Naive thymus-derived CD4-positive, alpha-beta T cell (primary cell): ENCODE measurements around the gene CRLF2. TPM values are rescaled to one million over a fixed set of nuclear protein-coding genes. Genes with fewer than 3 reads are reported as not detected.

Experiments
- ATAC-seq: fragments of 150-1000 bp; cut with Tn5 transposase; 2 replicates; pipeline ENCODE4 v1.10.0; 2021; ENCODE audit warnings: mild to moderate bottlenecking, moderate library complexity
- CTCF ChIA-PET: fragments of 350-600 bp; sonication (Branson Sonifier 250); formaldehyde crosslinking; loops from one replicate; lab custom pipeline; 2021; ENCODE audit warnings: antibody characterized with exemption; lab: Charles Lee
- POLR2A ChIA-PET: fragments of 350-600 bp; sonication (Branson Sonifier 250); formaldehyde crosslinking; loops from one replicate; lab custom pipeline; 2021; ENCODE audit warnings: antibody characterized with exemption, inconsistent platforms; lab: Charles Lee
- DNase-seq, 9 donors: peaks; one replicate each; pipeline versions ENCODE4 v3.0.0 to v3.0.0-alpha.2; 2020 to 2022; ENCODE audit warnings: mixed read lengths in 1 of 9
- H3K27ac ChIP-seq: one replicate; pipeline ENCODE4 v1.7.0; 2013; ENCODE audit warnings: mild to moderate bottlenecking, low read depth, low read length, moderate library complexity
- H3K27me3 ChIP-seq, 2 donors: one replicate each; pipeline ENCODE4 v1.7.0; 2013; ENCODE audit warnings: low read length in 2 of 2, mild to moderate bottlenecking in 2 of 2, moderate library complexity in 2 of 2; ENCODE audit not compliant: control insufficient read depth in 2 of 2, insufficient read depth in 2 of 2
- H3K36me3 ChIP-seq, 3 experiments: 1 replicate in 2 of 3; 2 replicates in 1 of 3; pipeline ENCODE4 v1.7.0; 2013; ENCODE audit warnings: low read length in 3 of 3, mild to moderate bottlenecking in 3 of 3, moderate library complexity in 1 of 3; ENCODE audit not compliant: insufficient read depth in 3 of 3, control insufficient read depth in 2 of 3
- H3K4me1 ChIP-seq, 2 donors: one replicate each; pipeline ENCODE4 v1.7.0; 2013; ENCODE audit warnings: low read length in 2 of 2, mild to moderate bottlenecking in 2 of 2, moderate library complexity in 1 of 2; ENCODE audit not compliant: control insufficient read depth in 2 of 2, insufficient read depth in 2 of 2
- H3K4me3 ChIP-seq: 2 replicates; pipeline ENCODE4 v1.7.0; 2013; ENCODE audit warnings: mild to moderate bottlenecking, low read length
- H3K9me3 ChIP-seq, 3 experiments: 1 replicate in 2 of 3; 2 replicates in 1 of 3; pipeline ENCODE4 v1.7.0; 2013; ENCODE audit warnings: low read length in 3 of 3; ENCODE audit not compliant: control insufficient read depth in 2 of 3
- H3K27ac Mint-ChIP-seq, 9 donors: one replicate each; pipeline ENCODE4 v1.8.0; 2020 to 2022; ENCODE audit warnings: mixed read lengths in 9 of 9, mild to moderate bottlenecking in 8 of 9, moderate library complexity in 5 of 9, inconsistent platforms in 2 of 9
- H3K27me3 Mint-ChIP-seq, 5 donors: one replicate each; pipeline ENCODE4 v1.8.0; 2021 to 2022; ENCODE audit warnings: mixed read lengths in 5 of 5, mild to moderate bottlenecking in 1 of 5
- H3K36me3 Mint-ChIP-seq, 5 donors: one replicate each; pipeline ENCODE4 v1.8.0; 2020 to 2022; ENCODE audit warnings: mixed read lengths in 5 of 5, mild to moderate bottlenecking in 3 of 5, inconsistent platforms in 1 of 5
- H3K4me1 Mint-ChIP-seq, 7 donors: one replicate each; pipeline ENCODE4 v1.8.0; 2020 to 2022; ENCODE audit warnings: mixed read lengths in 7 of 7, mild to moderate bottlenecking in 3 of 7, inconsistent platforms in 1 of 7
- H3K4me3 Mint-ChIP-seq, 10 donors: one replicate each; pipeline ENCODE4 v1.8.0; 2020 to 2022; ENCODE audit warnings: mild to moderate bottlenecking in 10 of 10, mixed read lengths in 10 of 10, moderate library complexity in 6 of 10, inconsistent platforms in 2 of 10
- H3K9me3 Mint-ChIP-seq, 11 donors: one replicate each; pipeline ENCODE4 v1.8.0; 2020 to 2022; ENCODE audit warnings: mixed read lengths in 11 of 11, mild to moderate bottlenecking in 4 of 11, inconsistent platforms in 1 of 11, moderate library complexity in 1 of 11
- intact Hi-C, 2 donors: fragments of 100-400 bp; cut with micrococcal nuclease; formaldehyde crosslinking; loops; one replicate each; pipeline ENCODE4 v1.15.1; 2023
- polyA plus RNA-seq, 2 donors: library from polyadenylated mRNA; unstranded; fragments of 300-500 nt; fragmentation: Illumina TruSeq; gene quantifications; one replicate each; pipeline ENCODE4 v1.2.3, GENCODE V29; 2021
- total RNA-seq, 6 experiments: library from RNA in 5 of 6; stranded (reverse) in 5 of 6; gene quantifications; 1 replicate in 5 of 6; 2 replicates in 1 of 6; pipeline ENCODE4 v1.2.3 and lab custom pipeline; 2021 to 2026

CRLF2 gene
- total and polyA plus RNA-seq, 7 experiments from 2014 or later = 0.19 to 7.3 (median 0.69) TPM; not detected in 3

DNA sequence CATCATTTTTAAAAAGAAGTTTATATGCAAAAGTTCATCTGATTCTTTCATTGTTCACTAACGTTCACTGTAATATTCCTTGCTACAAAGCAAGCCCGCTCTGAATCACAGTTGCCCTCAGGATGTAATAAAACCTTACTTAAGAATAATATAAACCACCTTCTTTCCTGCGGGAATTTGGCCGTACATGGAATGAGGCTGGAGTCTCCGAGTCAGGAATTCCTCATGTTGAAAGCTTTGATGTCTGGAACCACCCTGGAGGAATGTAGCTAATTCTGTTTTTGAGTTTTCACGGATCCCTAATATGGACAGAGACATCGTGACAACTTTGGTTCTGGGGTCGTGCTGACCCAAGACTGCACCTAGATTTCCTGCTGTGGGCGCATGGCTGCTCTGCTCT, 58.5 kb downstream of the CRLF2 start:
- Mint-ChIP-seq H3K27me3 (peaks cover 0 to 25% (median 10%) of the 10 kb centered on the region in 5 donors), H3K9me3 (peaks cover 0 to 3% (median 0%) of the 10 kb centered on the region in 11 donors), H3K4me3 (no peak overlapping the region), H3K4me1 (no peaks in the 10 kb centered on the region), H3K36me3 (no peaks in the 10 kb centered on the region), H3K27ac (no peak overlapping the region)
- DNase-seq (no peak), ATAC-seq (no peak)
- H3K27ac ChIP-seq = no peak overlapping the region
- intact Hi-C loops = no loop called here
- H3K27me3 ChIP-seq = no peaks in the 10 kb centered on the region
- H3K36me3 ChIP-seq = no peaks in the 10 kb centered on the region
- no peaks in the 10 kb centered on the region for H3K9me3 ChIP-seq
- ChIA-PET POLR2A (no interaction called here), CTCF (no interaction called here)
- no peak overlapping the region for H3K4me3 ChIP-seq
- H3K4me1 ChIP-seq = no peaks in the 10 kb centered on the region

- Mint-ChIP-seq H3K9me3 (peaks cover 0 to 2% (median 0%) of the 10 kb centered on the region in 11 donors), H3K27me3 (peaks cover 0 to 34% (median 17%) of the 10 kb centered on the region in 5 donors), H3K4me3 (no peak overlapping the region), H3K4me1 (no peaks in the 10 kb centered on the region), H3K27ac (no peak overlapping the region), H3K36me3 (no peaks in the 10 kb centered on the region)
- no peak for DNase-seq
- H3K9me3 ChIP-seq = no peaks in the 10 kb centered on the region
- ChIA-PET CTCF (no interaction called here), POLR2A (no interaction called here)
- no peak overlapping the region for H3K4me3 ChIP-seq
- no peaks in the 10 kb centered on the region for H3K27me3 ChIP-seq
- H3K4me1 ChIP-seq = no peaks in the 10 kb centered on the region
- intact Hi-C loops = no loop called here
- no peak overlapping the region for H3K27ac ChIP-seq
- ATAC-seq = no peak
- H3K36me3 ChIP-seq = no peaks in the 10 kb centered on the region
Observed at GRCh38 chrX:1152090-1152489, 60.4 kb downstream of the CRLF2 start.

DNA sequence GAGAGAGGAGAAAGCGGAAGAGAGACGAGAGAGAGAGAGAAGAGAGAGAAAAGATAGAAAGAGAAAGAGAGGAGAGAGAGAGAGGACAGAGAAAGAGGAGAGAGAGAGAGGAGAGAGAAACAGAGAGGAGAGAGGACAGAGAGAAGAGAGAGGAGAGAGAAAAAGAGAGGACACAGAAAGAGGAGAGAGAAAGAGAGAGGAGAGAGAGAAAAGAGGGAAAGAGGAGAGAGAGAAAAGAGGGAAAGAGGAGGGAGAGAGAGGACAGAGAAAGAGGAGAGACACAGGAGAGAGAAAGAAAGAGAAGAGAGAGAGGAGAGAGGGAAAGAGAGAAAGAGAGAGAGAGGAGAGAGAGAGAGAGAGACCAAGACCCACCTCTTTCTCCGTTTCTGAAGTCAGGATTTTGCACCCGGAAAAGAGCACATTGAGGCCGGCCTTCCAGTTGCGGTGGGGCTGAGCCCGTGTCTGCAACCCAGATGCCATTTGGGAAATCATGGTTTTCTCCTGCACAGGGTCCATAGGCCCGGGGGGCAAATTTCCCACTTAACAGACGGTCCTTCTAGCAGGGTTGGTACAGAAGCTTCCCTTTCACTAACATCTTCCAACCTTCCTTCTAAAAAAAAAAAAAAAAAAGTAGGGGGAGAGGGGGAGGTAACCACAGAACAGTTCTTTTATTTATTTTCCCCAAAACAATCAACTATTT, 60.9 kb downstream of the CRLF2 start:
- Mint-ChIP-seq H3K4me1 (no peaks in the 10 kb centered on the region), H3K27ac (peak overlapping the region in 1 of 9 donors; percentile 25), H3K4me3 (no peak overlapping the region), H3K9me3 (peaks cover 0 to 2% (median 0%) of the 10 kb centered on the region in 11 donors), H3K27me3 (peaks cover 0 to 34% (median 17%) of the 10 kb centered on the region in 5 donors), H3K36me3 (no peaks in the 10 kb centered on the region)
- no peaks in the 10 kb centered on the region for H3K27me3 ChIP-seq
- H3K4me3 ChIP-seq = no peak overlapping the region
- no peaks in the 10 kb centered on the region for H3K4me1 ChIP-seq
- intact Hi-C loops = no loop called here
- ChIA-PET CTCF (no interaction called here), POLR2A (no interaction called here)
- no peak overlapping the region for H3K27ac ChIP-seq
- ATAC-seq (no peak), DNase-seq (no peak)
- no peaks in the 10 kb centered on the region for H3K36me3 ChIP-seq
- no peaks in the 10 kb centered on the region for H3K9me3 ChIP-seq

- Histone ChIP-seq H3K27me3 (no peaks in the 10 kb centered on the region), H3K27ac (no peak overlapping the region), H3K4me1 (no peaks in the 10 kb centered on the region), H3K36me3 (no peaks in the 10 kb centered on the region), H3K4me3 (no peak overlapping the region), H3K9me3 (no peaks in the 10 kb centered on the region)
- Mint-ChIP-seq H3K4me3 (no peak overlapping the region), H3K27me3 (peaks cover 0 to 34% (median 17%) of the 10 kb centered on the region in 5 donors), H3K27ac (peak overlapping the region in 1 of 9 donors; percentile 49), H3K36me3 (no peaks in the 10 kb centered on the region), H3K4me1 (no peaks in the 10 kb centered on the region), H3K9me3 (peaks cover 0 to 2% (median 0%) of the 10 kb centered on the region in 11 donors)
- ChIA-PET CTCF (no interaction called here), POLR2A (no interaction called here)
- intact Hi-C loops = no loop called here
- no peak for ATAC-seq
- no peak for DNase-seq
Observed at GRCh38 chrX:1150569-1151347, 61.7 kb downstream of the CRLF2 start.

DNA sequence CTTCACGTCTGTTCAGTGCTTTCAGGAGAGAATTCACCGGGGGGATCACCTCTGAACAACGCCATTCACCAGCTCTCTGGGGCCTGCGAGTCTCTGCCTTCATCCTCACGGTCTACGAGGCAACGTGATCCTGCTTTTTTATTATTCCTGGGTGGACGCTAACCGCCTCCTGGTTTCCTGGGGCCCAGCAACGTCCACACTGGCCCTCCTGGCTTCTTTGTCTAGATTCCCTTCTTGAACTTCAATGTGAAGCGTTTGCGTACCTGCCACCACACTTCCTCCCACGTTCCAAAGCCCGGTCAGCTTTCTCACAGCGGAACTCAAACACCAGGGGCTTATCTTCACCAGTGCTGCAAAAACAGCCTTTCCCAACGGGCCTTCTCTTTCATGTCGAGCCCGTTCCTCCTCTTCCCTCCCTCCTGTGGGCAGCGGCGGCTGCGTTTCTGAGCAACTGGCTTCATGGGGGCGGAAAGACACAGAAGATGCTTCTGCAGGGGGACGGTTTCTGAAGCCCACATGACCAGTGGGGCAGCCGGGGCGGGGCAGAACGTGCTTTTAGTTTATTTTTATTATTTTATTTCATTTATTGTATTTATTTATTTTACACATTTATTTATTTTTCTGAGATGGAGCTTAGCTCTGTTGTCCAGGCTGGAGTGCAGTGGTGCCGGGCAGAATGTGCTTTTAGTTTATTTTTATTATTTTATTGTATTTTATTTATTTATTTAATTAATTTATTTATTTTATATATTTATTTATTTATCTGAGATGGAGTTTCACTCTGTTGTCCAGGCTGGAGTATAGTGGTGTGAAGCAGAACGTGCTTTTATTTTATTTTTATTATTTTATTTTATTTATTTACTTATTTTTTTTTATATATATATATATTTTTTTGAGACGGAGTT, 64.6 kb downstream of the CRLF2 start:
- ATAC-seq (no peak), DNase-seq (no peak)
- H3K9me3 ChIP-seq = no peaks in the 10 kb centered on the region
- Mint-ChIP-seq H3K4me1 (no peaks in the 10 kb centered on the region), H3K4me3 (no peak overlapping the region), H3K9me3 (peaks cover 0 to 2% (median 0%) of the 10 kb centered on the region in 11 donors), H3K36me3 (no peaks in the 10 kb centered on the region), H3K27ac (no peak overlapping the region), H3K27me3 (peaks cover 0 to 34% (median 17%) of the 10 kb centered on the region in 5 donors)
- H3K27me3 ChIP-seq = no peaks in the 10 kb centered on the region
- H3K36me3 ChIP-seq = no peaks in the 10 kb centered on the region
- H3K4me3 ChIP-seq = no peak overlapping the region
- no peaks in the 10 kb centered on the region for H3K4me1 ChIP-seq
- no peak overlapping the region for H3K27ac ChIP-seq
- intact Hi-C loops = no loop called here
- CTCF ChIA-PET = no interaction called here
- POLR2A ChIA-PET = no interaction called here

- Mint-ChIP-seq H3K27me3 (peaks cover 0 to 15% (median 10%) of the 10 kb centered on the region in 5 donors), H3K4me1 (no peaks in the 10 kb centered on the region), H3K36me3 (no peaks in the 10 kb centered on the region), H3K27ac (no peak overlapping the region), H3K4me3 (no peak overlapping the region), H3K9me3 (peaks cover 0 to 2% (median 0%) of the 10 kb centered on the region in 11 donors)
- no peaks in the 10 kb centered on the region for H3K36me3 ChIP-seq
- H3K4me1 ChIP-seq = no peaks in the 10 kb centered on the region
- ChIA-PET POLR2A (no interaction called here), CTCF (no interaction called here)
- H3K4me3 ChIP-seq = no peak overlapping the region
- ATAC-seq = no peak
- intact Hi-C loops = no loop called here
- H3K27me3 ChIP-seq = no peaks in the 10 kb centered on the region
- no peak for DNase-seq
- H3K27ac ChIP-seq = no peak overlapping the region
- no peaks in the 10 kb centered on the region for H3K9me3 ChIP-seq
Observed at GRCh38 chrX:1144293-1144692, 68.2 kb downstream of the CRLF2 start.
